Liver (tissue), 3 donors: Measurements from ENCODE around the gene BUD13.

Experiments
- EGR1 ChIP-seq, 2 donors: IDR thresholded peaks; 2 replicates each; pipeline ENCODE4 v1.6.1; 2016 to 2018; ENCODE audit warnings: antibody characterized with exemption in 2 of 2, low read depth in 2 of 2
- RAD21 ChIP-seq, 2 donors: IDR thresholded peaks; 2 replicates each; pipeline ENCODE4 v1.6.1; 2016; ENCODE audit warnings: antibody characterized with exemption in 2 of 2, mild to moderate bottlenecking in 2 of 2
- YY1 ChIP-seq: IDR thresholded peaks from 2 replicates; pipeline ENCODE4 v1.6.1; 2016; ENCODE audit warnings: antibody characterized with exemption, mild to moderate bottlenecking
- TF ChIP-seq, protein P1 (sequence below): IDR thresholded peaks from 2 replicates; pipeline ENCODE4 v1.6.1; 2016; ENCODE audit warnings: antibody characterized with exemption, mild to moderate bottlenecking
- TF ChIP-seq, protein P2 (sequence below): fragments of 150-350 bp; IDR thresholded peaks from 2 replicates; pipeline ENCODE4 v1.5.1; 2017; ENCODE audit warnings: improper control_type of control experiment, low read depth, low read length; ENCODE audit not compliant: missing input control
- TF ChIP-seq, protein P3 (sequence below): IDR thresholded peaks from 2 replicates; pipeline ENCODE4 v1.6.1; 2016; ENCODE audit warnings: antibody characterized with exemption
- donor health status: healthy.
- donor health status: healthy.

DNA sequence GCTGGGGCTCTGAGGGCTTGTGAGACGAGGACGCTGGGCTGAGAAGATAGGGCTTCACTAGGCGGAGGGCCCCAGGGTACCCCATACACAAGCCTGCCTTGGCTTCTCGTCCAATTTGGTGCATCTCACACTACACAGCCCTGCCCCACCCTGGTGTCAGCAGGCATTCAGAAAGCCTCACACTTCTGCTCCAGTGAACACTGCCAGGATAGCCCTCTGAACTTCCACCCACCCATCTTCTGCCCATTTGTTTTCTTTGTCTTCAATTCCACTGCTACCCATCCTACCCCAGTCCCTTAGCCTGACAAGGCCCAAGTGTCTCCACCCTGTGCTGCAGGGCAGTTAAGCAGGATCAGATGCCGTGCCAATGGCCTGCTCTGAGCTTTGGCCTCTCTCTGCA is 1.9 kb upstream of the BUD13 start:
- TF ChIP-seq RAD21 (IDR thresholded peaks at IDR 0.05) (no peak), YY1 (no peak), EGR1 (IDR thresholded peaks at IDR 0.05; ENCODE audit: low read depth in 2 of 2) (no peak)
- TF ChIP-seq, protein P1, sequence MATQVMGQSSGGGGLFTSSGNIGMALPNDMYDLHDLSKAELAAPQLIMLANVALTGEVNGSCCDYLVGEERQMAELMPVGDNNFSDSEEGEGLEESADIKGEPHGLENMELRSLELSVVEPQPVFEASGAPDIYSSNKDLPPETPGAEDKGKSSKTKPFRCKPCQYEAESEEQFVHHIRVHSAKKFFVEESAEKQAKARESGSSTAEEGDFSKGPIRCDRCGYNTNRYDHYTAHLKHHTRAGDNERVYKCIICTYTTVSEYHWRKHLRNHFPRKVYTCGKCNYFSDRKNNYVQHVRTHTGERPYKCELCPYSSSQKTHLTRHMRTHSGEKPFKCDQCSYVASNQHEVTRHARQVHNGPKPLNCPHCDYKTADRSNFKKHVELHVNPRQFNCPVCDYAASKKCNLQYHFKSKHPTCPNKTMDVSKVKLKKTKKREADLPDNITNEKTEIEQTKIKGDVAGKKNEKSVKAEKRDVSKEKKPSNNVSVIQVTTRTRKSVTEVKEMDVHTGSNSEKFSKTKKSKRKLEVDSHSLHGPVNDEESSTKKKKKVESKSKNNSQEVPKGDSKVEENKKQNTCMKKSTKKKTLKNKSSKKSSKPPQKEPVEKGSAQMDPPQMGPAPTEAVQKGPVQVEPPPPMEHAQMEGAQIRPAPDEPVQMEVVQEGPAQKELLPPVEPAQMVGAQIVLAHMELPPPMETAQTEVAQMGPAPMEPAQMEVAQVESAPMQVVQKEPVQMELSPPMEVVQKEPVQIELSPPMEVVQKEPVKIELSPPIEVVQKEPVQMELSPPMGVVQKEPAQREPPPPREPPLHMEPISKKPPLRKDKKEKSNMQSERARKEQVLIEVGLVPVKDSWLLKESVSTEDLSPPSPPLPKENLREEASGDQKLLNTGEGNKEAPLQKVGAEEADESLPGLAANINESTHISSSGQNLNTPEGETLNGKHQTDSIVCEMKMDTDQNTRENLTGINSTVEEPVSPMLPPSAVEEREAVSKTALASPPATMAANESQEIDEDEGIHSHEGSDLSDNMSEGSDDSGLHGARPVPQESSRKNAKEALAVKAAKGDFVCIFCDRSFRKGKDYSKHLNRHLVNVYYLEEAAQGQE = no peak
- TF ChIP-seq, protein P2, sequence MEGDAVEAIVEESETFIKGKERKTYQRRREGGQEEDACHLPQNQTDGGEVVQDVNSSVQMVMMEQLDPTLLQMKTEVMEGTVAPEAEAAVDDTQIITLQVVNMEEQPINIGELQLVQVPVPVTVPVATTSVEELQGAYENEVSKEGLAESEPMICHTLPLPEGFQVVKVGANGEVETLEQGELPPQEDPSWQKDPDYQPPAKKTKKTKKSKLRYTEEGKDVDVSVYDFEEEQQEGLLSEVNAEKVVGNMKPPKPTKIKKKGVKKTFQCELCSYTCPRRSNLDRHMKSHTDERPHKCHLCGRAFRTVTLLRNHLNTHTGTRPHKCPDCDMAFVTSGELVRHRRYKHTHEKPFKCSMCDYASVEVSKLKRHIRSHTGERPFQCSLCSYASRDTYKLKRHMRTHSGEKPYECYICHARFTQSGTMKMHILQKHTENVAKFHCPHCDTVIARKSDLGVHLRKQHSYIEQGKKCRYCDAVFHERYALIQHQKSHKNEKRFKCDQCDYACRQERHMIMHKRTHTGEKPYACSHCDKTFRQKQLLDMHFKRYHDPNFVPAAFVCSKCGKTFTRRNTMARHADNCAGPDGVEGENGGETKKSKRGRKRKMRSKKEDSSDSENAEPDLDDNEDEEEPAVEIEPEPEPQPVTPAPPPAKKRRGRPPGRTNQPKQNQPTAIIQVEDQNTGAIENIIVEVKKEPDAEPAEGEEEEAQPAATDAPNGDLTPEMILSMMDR = no peak
- TF ChIP-seq, protein P3, sequence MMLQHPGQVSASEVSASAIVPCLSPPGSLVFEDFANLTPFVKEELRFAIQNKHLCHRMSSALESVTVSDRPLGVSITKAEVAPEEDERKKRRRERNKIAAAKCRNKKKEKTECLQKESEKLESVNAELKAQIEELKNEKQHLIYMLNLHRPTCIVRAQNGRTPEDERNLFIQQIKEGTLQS = no peak
